Measurements from ENCODE around the gene RAB20. TPM values are rescaled to one million over a fixed set of nuclear protein-coding genes. Genes with fewer than 3 reads are reported as not detected.

Gene RAB20
- total RNA-seq, 1 donor from 2014 or later: 17.7 TPM

DNA sequence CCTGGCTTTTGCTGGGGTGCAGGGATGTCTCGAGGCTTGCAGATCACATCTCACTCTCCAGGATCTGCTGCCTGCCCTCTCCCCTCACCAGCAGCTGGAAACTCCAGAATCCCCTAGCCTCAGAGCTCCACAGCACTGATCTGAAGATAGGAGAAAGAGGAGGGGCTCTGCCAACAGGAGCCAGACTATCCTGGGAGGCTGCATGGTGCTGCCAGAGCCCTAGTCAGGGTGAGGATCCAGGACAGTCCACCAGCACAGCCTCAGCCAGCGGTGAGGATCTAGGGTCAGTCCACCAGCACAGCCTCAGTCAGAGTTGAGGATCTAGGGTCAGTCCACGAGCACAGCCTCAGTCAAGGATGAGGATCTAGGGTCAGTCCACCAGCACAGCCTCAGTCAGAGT lies 65.2 kb downstream of the RAB20 start:
- Histone ChIP-seq H3K36me3 (peaks cover 89 to 98% of the 10 kb centered on the region in 2 donors), H3K27me3 (no peaks in the 10 kb centered on the region), H3K9me3 (no peaks in the 10 kb centered on the region), H3K27ac (peak overlapping the region in 1 of 2 donors; percentile 34), H3K4me3 (no peak overlapping the region), H3K4me1 (no peaks in the 10 kb centered on the region)
- intact Hi-C loops (cut with DNase I): no loop called here
- DNase-seq (ENCODE audit: low spot score in 2 of 2): no peak
- TF ChIP-seq, protein P1, sequence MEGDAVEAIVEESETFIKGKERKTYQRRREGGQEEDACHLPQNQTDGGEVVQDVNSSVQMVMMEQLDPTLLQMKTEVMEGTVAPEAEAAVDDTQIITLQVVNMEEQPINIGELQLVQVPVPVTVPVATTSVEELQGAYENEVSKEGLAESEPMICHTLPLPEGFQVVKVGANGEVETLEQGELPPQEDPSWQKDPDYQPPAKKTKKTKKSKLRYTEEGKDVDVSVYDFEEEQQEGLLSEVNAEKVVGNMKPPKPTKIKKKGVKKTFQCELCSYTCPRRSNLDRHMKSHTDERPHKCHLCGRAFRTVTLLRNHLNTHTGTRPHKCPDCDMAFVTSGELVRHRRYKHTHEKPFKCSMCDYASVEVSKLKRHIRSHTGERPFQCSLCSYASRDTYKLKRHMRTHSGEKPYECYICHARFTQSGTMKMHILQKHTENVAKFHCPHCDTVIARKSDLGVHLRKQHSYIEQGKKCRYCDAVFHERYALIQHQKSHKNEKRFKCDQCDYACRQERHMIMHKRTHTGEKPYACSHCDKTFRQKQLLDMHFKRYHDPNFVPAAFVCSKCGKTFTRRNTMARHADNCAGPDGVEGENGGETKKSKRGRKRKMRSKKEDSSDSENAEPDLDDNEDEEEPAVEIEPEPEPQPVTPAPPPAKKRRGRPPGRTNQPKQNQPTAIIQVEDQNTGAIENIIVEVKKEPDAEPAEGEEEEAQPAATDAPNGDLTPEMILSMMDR (IDR thresholded peaks at IDR 0.05): no peak

DNA sequence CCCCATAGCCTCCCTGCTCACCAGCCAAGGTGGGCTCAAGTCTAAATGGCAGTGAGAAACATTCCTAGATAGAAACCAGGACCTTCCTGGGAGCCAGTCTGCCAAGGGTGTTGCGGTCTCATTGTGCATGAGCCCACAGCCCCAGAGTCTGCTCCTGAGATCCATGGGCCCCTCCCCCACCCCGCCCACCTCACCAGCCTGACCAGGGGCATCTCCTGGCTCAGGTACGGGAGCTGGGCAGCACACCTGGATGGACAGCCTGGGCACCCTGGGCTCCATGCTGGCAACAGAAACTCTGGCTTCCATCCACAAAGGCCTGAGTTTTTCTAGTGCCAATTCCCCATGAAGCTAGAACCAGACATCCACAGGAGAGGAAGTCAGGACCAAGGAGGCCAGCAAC lies 65.6 kb downstream of the RAB20 start:
- Histone ChIP-seq H3K4me1 (no peaks in the 10 kb centered on the region), H3K9me3 (no peaks in the 10 kb centered on the region), H3K27ac (peak overlapping the region in 1 of 2 donors; percentile 34), H3K4me3 (no peak overlapping the region), H3K27me3 (no peaks in the 10 kb centered on the region), H3K36me3 (peaks cover 89 to 98% of the 10 kb centered on the region in 2 donors)
- TF ChIP-seq, protein P1 (IDR thresholded peaks at IDR 0.05): no peak
- no peak for DNase-seq (ENCODE audit: low spot score in 2 of 2)
- intact Hi-C loops (cut with DNase I): no loop called here

DNA sequence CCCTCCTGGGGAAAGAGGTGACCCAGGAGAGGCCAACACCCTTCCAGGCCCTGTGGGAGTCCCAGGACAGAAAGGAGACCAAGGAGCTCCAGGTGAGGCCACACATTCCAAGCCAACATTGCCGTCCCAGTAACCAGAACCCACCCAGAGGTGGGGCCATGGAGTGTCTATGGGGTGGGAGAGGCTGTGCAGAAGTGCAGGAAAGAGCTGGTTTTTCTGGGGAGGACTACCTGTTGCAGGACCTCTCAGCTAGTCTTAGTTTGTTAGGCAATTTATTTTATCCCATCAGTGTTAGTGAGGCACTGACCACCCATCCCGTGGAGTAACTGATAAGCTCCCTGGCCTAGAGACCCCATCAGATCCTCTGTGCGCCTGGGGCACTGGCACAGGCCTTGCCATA lies 66.1 kb downstream of the RAB20 start:
- Histone ChIP-seq H3K27me3 (no peaks in the 10 kb centered on the region), H3K36me3 (peaks cover 89 to 98% of the 10 kb centered on the region in 2 donors), H3K4me1 (no peaks in the 10 kb centered on the region), H3K4me3 (no peak overlapping the region), H3K9me3 (no peaks in the 10 kb centered on the region), H3K27ac (no peak overlapping the region)
- intact Hi-C loops (cut with DNase I): no loop called here
- no peak for DNase-seq (ENCODE audit: low spot score in 2 of 2)
- TF ChIP-seq, protein P1 (IDR thresholded peaks at IDR 0.05): no peak

DNA sequence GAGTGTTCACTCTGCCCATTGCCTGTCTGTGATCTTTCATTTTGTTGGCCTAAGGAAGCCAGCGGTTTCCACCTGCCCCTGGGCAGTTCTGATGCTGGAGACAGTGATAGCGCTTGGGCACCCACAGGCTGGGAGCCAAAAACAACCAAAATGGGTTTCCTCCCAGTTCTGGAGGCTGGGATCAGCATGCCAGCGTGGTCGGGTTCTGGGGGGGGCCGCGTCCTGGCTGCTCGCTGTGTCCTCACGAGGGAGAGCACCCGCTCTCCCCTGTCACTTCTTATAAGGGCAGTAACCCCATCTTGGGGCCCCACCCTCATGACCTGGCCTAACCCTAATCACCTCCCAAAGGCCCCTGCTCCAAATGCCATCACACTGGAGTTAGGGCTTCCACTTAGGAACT lies 67.9 kb downstream of the RAB20 start:
- DNase-seq (ENCODE audit: low spot score in 2 of 2): no peak
- Histone ChIP-seq H3K4me3 (no peak overlapping the region), H3K27me3 (no peaks in the 10 kb centered on the region), H3K27ac (peak overlapping the region in 1 of 2 donors; percentile 38), H3K4me1 (no peaks in the 10 kb centered on the region), H3K9me3 (no peaks in the 10 kb centered on the region), H3K36me3 (peaks cover 89 to 98% of the 10 kb centered on the region in 2 donors)
- intact Hi-C loops (cut with DNase I): no loop called here
- TF ChIP-seq, protein P1 (IDR thresholded peaks at IDR 0.05): no peak

DNA sequence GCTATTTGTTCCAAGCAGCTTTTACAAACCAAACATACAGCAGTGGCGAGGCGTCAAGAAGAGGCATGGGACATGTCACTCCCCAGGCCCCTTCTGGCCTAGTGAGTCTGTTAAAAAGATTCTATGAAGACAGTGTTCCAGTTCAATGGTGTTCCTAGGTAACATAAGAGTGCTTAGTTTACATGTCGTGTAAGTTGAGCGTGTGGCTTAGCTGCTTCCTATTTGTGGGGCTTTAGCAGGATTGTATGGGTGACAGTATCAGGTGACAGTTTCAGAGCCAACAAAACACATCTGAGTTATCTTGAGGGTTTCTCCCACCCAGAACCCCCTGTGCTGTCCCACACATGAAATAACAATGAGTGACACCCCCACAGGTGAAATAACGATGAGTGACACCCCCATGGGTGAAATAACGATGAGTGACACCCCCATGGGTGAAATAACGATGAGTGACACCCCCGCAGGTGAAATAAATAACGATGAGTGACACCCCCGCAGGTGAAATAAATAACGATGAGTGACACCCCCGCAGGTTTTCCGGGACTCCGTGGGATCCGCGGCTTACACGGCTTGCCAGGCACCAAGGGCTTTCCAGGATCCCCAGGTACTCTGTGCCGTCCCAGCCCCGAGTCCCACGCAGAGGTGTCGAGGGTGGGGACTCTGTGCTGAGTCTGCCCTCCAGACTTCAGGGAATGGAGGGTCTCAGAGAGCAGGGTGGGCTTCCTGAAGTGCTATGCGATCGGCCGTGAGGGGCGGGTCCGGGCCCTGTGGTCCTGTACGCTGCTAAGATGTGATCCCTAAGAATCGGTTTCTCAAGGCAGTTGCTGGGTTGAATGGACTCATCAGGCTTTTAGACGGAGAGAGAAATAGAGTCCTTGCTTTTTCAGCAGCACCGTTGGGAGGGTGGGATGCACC lies 68.6 kb downstream of the RAB20 start:
- H3K36me3 ChIP-seq: peaks cover 88 to 98% of the 10 kb centered on the region in 2 donors
- no peaks in the 10 kb centered on the region for H3K27me3 ChIP-seq
- H3K27ac ChIP-seq: no peak overlapping the region
- TF ChIP-seq, protein P1 (IDR thresholded peaks at IDR 0.05): no peak
- no peaks in the 10 kb centered on the region for H3K9me3 ChIP-seq
- H3K4me3 ChIP-seq: no peak overlapping the region
- no peaks in the 10 kb centered on the region for H3K4me1 ChIP-seq
- DNase-seq (ENCODE audit: low spot score in 2 of 2): no peak
- intact Hi-C loops (cut with DNase I): no loop called here
